Stomach (tissue), 9 donors: ENCODE results near the gene KLK7. TPM values are rescaled to one million over a fixed set of nuclear protein-coding genes. Genes with fewer than 3 reads are reported as not detected.
A peak's percentile ranks its signal among the peaks of the same experiment; 100 is the strongest.

ENCODE experiments used
- DNase-seq, 2 donors: peaks; one replicate each; pipeline versions ENCODE4 v3.0.0 to v3.0.0-alpha.2; 2013 to 2019
- H3K27ac ChIP-seq, 5 donors: fragments of 200-600 bp in 4 of 5; sonication (generic) in 4 of 5; one replicate each; pipeline ENCODE4 v1.5.1; 2013 to 2019; ENCODE audit warnings: mild to moderate bottlenecking in 1 of 5, moderate library complexity in 1 of 5
- H3K27me3 ChIP-seq, 3 donors: fragments of 200-600 bp; sonication (generic); one replicate each; pipeline ENCODE4 v1.5.1; 2017 to 2019; ENCODE audit warnings: mixed run types in 1 of 3
- H3K36me3 ChIP-seq, 4 donors: fragments of 200-600 bp; sonication (generic); 1 replicate in 3 of 4; 2 replicates in 1 of 4; pipeline ENCODE4 v1.5.1; 2016 to 2019
- H3K4me1 ChIP-seq, 4 donors: fragments of 200-600 bp; sonication (generic); one replicate each; pipeline ENCODE4 v1.5.1; 2016 to 2019
- H3K4me3 ChIP-seq, 4 donors: fragments of 200-600 bp; sonication (generic) in 3 of 4; one replicate each; pipeline ENCODE4 v1.5.1; 2016 to 2019; ENCODE audit warnings: mild to moderate bottlenecking in 1 of 4
- H3K9me3 ChIP-seq, 4 donors: fragments of 200-600 bp; sonication (generic); one replicate each; pipeline ENCODE4 v1.5.1; 2016 to 2019
- CTCF ChIP-seq, 7 experiments: fragments of 450-650 bp in 4 of 7; fragments of 200-600 bp in 3 of 7; sonication (generic) in 3 of 7; IDR thresholded peaks; one replicate each; pipeline ENCODE4 v1.5.1; 2016 to 2019; ENCODE audit warnings: antibody characterized with exemption in 7 of 7, control low read depth in 2 of 7, mild to moderate bottlenecking in 1 of 7
- EP300 ChIP-seq: sonication (generic); formaldehyde crosslinking; IDR thresholded peaks from one replicate; pipeline ENCODE4 v1.6.1; 2017; ENCODE audit warnings: antibody characterized with exemption
- POLR2A ChIP-seq, 4 donors: fragments of 450-650 bp; IDR thresholded peaks; one replicate each; pipeline ENCODE4 v1.6.1; 2016; ENCODE audit warnings: antibody characterized with exemption in 4 of 4, control low read depth in 2 of 4, mild to moderate bottlenecking in 1 of 4, moderate library complexity in 1 of 4
- POLR2AphosphoS5 ChIP-seq, 3 donors: sonication (generic); formaldehyde crosslinking; IDR thresholded peaks; one replicate each; pipeline ENCODE4 v1.6.1; 2016; ENCODE audit warnings: antibody characterized with exemption in 3 of 3
- WGBS, 5 donors: extraction: QIAGEN DNeasy Blood & Tissue Kit in 3 of 5; methylation state at CpG; one replicate each; pipeline versions ENCODE4 v1.1.5 to v1.1.7; 2013 to 2018; 5-methylcytosine and 5-hydroxymethylcytosine counted together
- intact Hi-C: fragments of 100-400 bp; cut with DNase I; formaldehyde crosslinking; loops from one replicate; pipeline ENCODE4 v1.15.1; 2023; ENCODE audit warnings: low total_unique reads
- polyA plus RNA-seq, 3 donors: library from polyadenylated mRNA; stranded (reverse); fragments of 200-250 nt; gene quantifications; one replicate each; pipeline ENCODE4 v1.2.3, GENCODE V29; 2013
- total RNA-seq, 5 donors: library from RNA; depleted of rRNA; stranded (reverse); fragments of >200 nt; gene quantifications; one replicate each; pipeline versions ENCODE4 v1.1.0 to v1.2.3, GENCODE V29; 2014 to 2016
- donor health status: healthy with polysubstance abuse.
- donor health status: Bipolar disorder and iron deficiency.
- donor health status: healthy.

Gene KLK7
- total and polyA plus RNA-seq, 8 donors = 7.8 TPM; not detected in 7

- Histone ChIP-seq H3K4me3 (no peak overlapping the region), H3K4me1 (peaks cover 18 to 56% (median 37%) of the 10 kb centered on the region in 4 donors), H3K9me3 (no peaks in the 10 kb centered on the region), H3K36me3 (no peaks in the 10 kb centered on the region), H3K27me3 (peaks cover 0 to 80% (median 22%) of the 10 kb centered on the region in 3 donors), H3K27ac (no peak overlapping the region)
- TF ChIP-seq POLR2A (IDR thresholded peaks at IDR 0.05) (no peak), EP300 (no peak), CTCF (IDR thresholded peaks at IDR 0.05) (no peak), POLR2AphosphoS5 (IDR thresholded peaks at IDR 0.05) (no peak)
- no peak for DNase-seq
- intact Hi-C loops = no loop called here
- 63 to 69% (median 67%) methylated on average over 14 of the region's 14 CpGs for WGBS, 5 donors
Measured at GRCh38 chr19:51022526-51022925, 38.8 kb upstream of the KLK7 start.

GRCh38 chr19:51020988-51021651 lies 37.4 kb upstream of the KLK7 start:
- H3K27me3 ChIP-seq = peaks cover 8 to 82% (median 32%) of the 10 kb centered on the region in 3 donors
- peaks cover 27 to 59% (median 48%) of the 10 kb centered on the region in 4 donors for H3K4me1 ChIP-seq
- WGBS, 5 donors = 28 to 33% (median 30%) methylated on average over 7 of the region's 7 CpGs
- no peaks in the 10 kb centered on the region for H3K9me3 ChIP-seq
- TF ChIP-seq CTCF (IDR thresholded peaks at IDR 0.05) = peak in 5 of 7 experiments; percentile 27 to 75 (median 46)
- no peak for TF ChIP-seq POLR2A (IDR thresholded peaks at IDR 0.05)
- no peak for TF ChIP-seq EP300
- no peak for TF ChIP-seq POLR2AphosphoS5 (IDR thresholded peaks at IDR 0.05)
- intact Hi-C loops = no loop called here
- H3K36me3 ChIP-seq = no peaks in the 10 kb centered on the region
- peak overlapping the region in 1 of 5 donors; percentile 46 for H3K27ac ChIP-seq
- DNase-seq = peak; percentile 34 to 72
- H3K4me3 ChIP-seq = no peak overlapping the region

- no peak for DNase-seq
- intact Hi-C loops = loop anchor here (2.0 kb wide), 1 partner anchor 75 kb away; no protein-coding TSS in a partner anchor
- H3K4me3 ChIP-seq = peak within 1 kb of the TSS; percentile 29 to 54 (median 40)
- no peaks in the 10 kb centered on the region for H3K36me3 ChIP-seq
- peak within 1 kb of the TSS in 2 of 5 donors; percentile 12 to 46 for H3K27ac ChIP-seq
- peaks cover 8 to 82% (median 43%) of the 10 kb centered on the region in 3 donors for H3K27me3 ChIP-seq
- TF ChIP-seq POLR2A (IDR thresholded peaks at IDR 0.05) (no peak), EP300 (no peak), POLR2AphosphoS5 (IDR thresholded peaks at IDR 0.05) (no peak), CTCF (IDR thresholded peaks at IDR 0.05) (no peak)
- WGBS, 5 donors = 2 to 4% (median 3%) methylated on average over 6 to 14 of the region's 14 CpGs
- H3K9me3 ChIP-seq = no peaks in the 10 kb centered on the region
- H3K4me1 ChIP-seq = peaks cover 27 to 48% (median 45%) of the 10 kb centered on the region in 4 donors
Measured at GRCh38 chr19:51019544-51019925, 35.8 kb upstream of the KLK7 start, which contains the start of gene KLK10. Gene KLK10, minus strand, starts transcription at chr19:51019709. Its CDS starts 579 bp downstream, at chr19:51019130.

- DNase-seq = peak; percentile 43 to 54
- 2 to 3% (median 2%) methylated on average over 40 to 68 of the region's 68 CpGs for WGBS, 5 donors
- H3K27me3 ChIP-seq = peaks cover 8 to 82% (median 43%) of the 10 kb centered on the region in 3 donors
- TF ChIP-seq POLR2AphosphoS5 (IDR thresholded peaks at IDR 0.05) (no peak), EP300 (no peak), POLR2A (IDR thresholded peaks at IDR 0.05) (no peak), CTCF (IDR thresholded peaks at IDR 0.05) (no peak)
- peak overlapping the region; percentile 29 to 54 (median 40) for H3K4me3 ChIP-seq
- no peaks in the 10 kb centered on the region for H3K36me3 ChIP-seq
- peaks cover 27 to 48% (median 45%) of the 10 kb centered on the region in 4 donors for H3K4me1 ChIP-seq
- no peaks in the 10 kb centered on the region for H3K9me3 ChIP-seq
- H3K27ac ChIP-seq = peak overlapping the region in 2 of 5 donors; percentile 12 to 46
- intact Hi-C loops = loop anchor here (2.0 kb wide), 1 partner anchor 76 kb away; no protein-coding TSS in a partner anchor
Measured at GRCh38 chr19:51018745-51019543, 35.2 kb upstream of the KLK7 start.
